Panc1 (cell line): ENCODE results near the gene LAP3. TPM values are rescaled to one million over a fixed set of nuclear protein-coding genes. Genes with fewer than 3 reads are reported as not detected.
A peak's percentile ranks its signal among the peaks of the same experiment; 100 is the strongest.

ENCODE experiments used
- ATAC-seq: fragments of 200-7000 bp; cut with Tn5 transposase; 2 replicates; pipeline ENCODE4 v1.9.1; 2020; ENCODE audit warnings: mild to moderate bottlenecking, moderate library complexity
- BruUV-seq: library from RNA; stranded (reverse); fragments of 400-500 nt; replicated peaks from 2 replicates; lab custom pipeline; 2021; lab: Mats Ljungman, UMichigan
- CTCF ChIA-PET: fragments of 300-600 bp; sonication (Branson Sonifier 250); formaldehyde crosslinking; loops from one replicate; lab custom pipeline; 2022; ENCODE audit warnings: antibody characterized with exemption; lab: Charles Lee
- POLR2A ChIA-PET: fragments of 300-600 bp; sonication (Branson Sonifier 250); formaldehyde crosslinking; loops from one replicate; lab custom pipeline; 2022; ENCODE audit warnings: antibody characterized with exemption; lab: Charles Lee
- DNase-seq: peaks from one replicate; pipeline ENCODE4 v3.0.0-alpha.2; 2010; ENCODE audit warnings: low read depth, low spot score
- H3K27ac ChIP-seq: 2 replicates; pipeline ENCODE4 v1.5.1; 2011; ENCODE audit warnings: mild to moderate bottlenecking, low read length, inconsistent platforms
- H3K27me3 ChIP-seq: fragments of 200-500 bp; sonication (Bioruptor generic); 2 replicates; pipeline ENCODE4 v1.6.0; 2014; ENCODE audit warnings: low read length, inconsistent platforms; ENCODE audit not compliant: control insufficient read depth, insufficient read depth
- H3K36me3 ChIP-seq: fragments of 200-500 bp; sonication (Bioruptor generic); 2 replicates; pipeline ENCODE4 v1.5.1; 2014; ENCODE audit warnings: inconsistent platforms, mild to moderate bottlenecking, low read length, moderate library complexity; ENCODE audit not compliant: control insufficient read depth, insufficient read depth
- H3K4me1 ChIP-seq: 2 replicates; pipeline ENCODE4 v1.5.1; 2011; ENCODE audit warnings: inconsistent platforms, mild to moderate bottlenecking, low read length, moderate library complexity; ENCODE audit not compliant: control insufficient read depth, insufficient read depth
- H3K4me3 ChIP-seq, 2 experiments: 2 replicates each; pipeline ENCODE4 v1.5.1; 2011 to 2012; ENCODE audit warnings: low read depth in 2 of 2, low read length in 2 of 2, mild to moderate bottlenecking in 2 of 2, inconsistent platforms in 1 of 2, moderate library complexity in 1 of 2
- H3K9me3 ChIP-seq: fragments of 200-500 bp; sonication (Bioruptor generic); 2 replicates; pipeline ENCODE4 v1.5.1; 2014; ENCODE audit warnings: low read depth, mild to moderate bottlenecking, inconsistent platforms, low read length, moderate library complexity; ENCODE audit not compliant: control insufficient read depth, insufficient read depth
- CTCF ChIP-seq: fragments of 450-650 bp; IDR thresholded peaks from 2 replicates; pipeline ENCODE4 v1.5.1; 2017; ENCODE audit warnings: mild to moderate bottlenecking
- POLR2AphosphoS5 ChIP-seq: IDR thresholded peaks from 2 replicates; pipeline ENCODE4 v1.6.1; 2012; ENCODE audit warnings: mild to moderate bottlenecking, low read depth, low read length, moderate library complexity
- REST ChIP-seq, 2 experiments: IDR thresholded peaks; 2 replicates each; pipeline ENCODE4 v1.6.1; 2011 to 2012; ENCODE audit warnings: low read depth in 2 of 2, control low read depth in 1 of 2, low read length in 1 of 2, mild to moderate bottlenecking in 1 of 2, moderate library complexity in 1 of 2; ENCODE audit not compliant: insufficient read depth in 1 of 2
- SIN3A ChIP-seq: IDR thresholded peaks from 2 replicates; pipeline ENCODE4 v1.6.1; 2012; ENCODE audit warnings: low read depth, mild to moderate bottlenecking, low read length, moderate library complexity, borderline replicate concordance; ENCODE audit not compliant: insufficient read depth
- TCF7L2 ChIP-seq: IDR thresholded peaks from 2 replicates; pipeline ENCODE4 v1.6.1; 2011; ENCODE audit warnings: mild to moderate bottlenecking, low read depth, low read length, inconsistent platforms
- in situ Hi-C: cut with HindIII; loops from 2 replicates; pipeline ENCODE4 v1.10.0; 2016; ENCODE audit warnings: low sequenced_read_pairs, low pct_unique_long_range_greater_than_20kb
- intact Hi-C: fragments of 100-400 bp; cut with micrococcal nuclease; formaldehyde crosslinking; loops from one replicate; pipeline ENCODE4 v1.10.0; 2022; ENCODE audit not compliant: unreplicated experiment
- total RNA-seq: library from RNA; stranded (reverse); gene quantifications from one replicate; pipeline ENCODE4 v1.2.1, GENCODE V29; 2021; ENCODE audit not compliant: unreplicated experiment

LAP3 gene
- total RNA-seq, 1 experiment from 2014 or later, result 51.4 TPM

GRCh38 chr4:17577665-17578481 is 875 bp downstream of the LAP3 start:
- ATAC-seq (peak; percentile 25), DNase-seq (no peak)
- BruUV-seq, result no TSS peak
- POLR2A ChIA-PET, result no interaction called here
- intact Hi-C loops (no loop called here), in situ Hi-C loops (no loop called here)
- no peaks in the 10 kb centered on the region for H3K9me3 ChIP-seq
- peaks cover 5% of the 10 kb centered on the region for H3K4me1 ChIP-seq
- no peak for TF ChIP-seq POLR2AphosphoS5
- no peak for TF ChIP-seq TCF7L2
- no peak for TF ChIP-seq CTCF
- TF ChIP-seq REST (IDR thresholded peaks at IDR 0.05; ENCODE audit: insufficient read depth in 1 of 2, low read depth in 2 of 2, low read length in 1 of 2), result no peak
- no peak for TF ChIP-seq SIN3A
- H3K4me3 ChIP-seq, result peak overlapping the region; percentile 78 to 81
- H3K36me3 ChIP-seq, result peaks cover 8% of the 10 kb centered on the region
- peak overlapping the region; percentile 87 for H3K27ac ChIP-seq
- H3K27me3 ChIP-seq, result no peaks in the 10 kb centered on the region
- CTCF ChIA-PET, result no interaction called here

- TF ChIP-seq TCF7L2, result no peak
- no peak for TF ChIP-seq SIN3A
- no peak for TF ChIP-seq POLR2AphosphoS5
- TF ChIP-seq CTCF, result no peak
- TF ChIP-seq REST (IDR thresholded peaks at IDR 0.05; ENCODE audit: insufficient read depth in 1 of 2, low read depth in 2 of 2, low read length in 1 of 2), result no peak
- peak overlapping the region; percentile 78 to 81 for H3K4me3 ChIP-seq
- H3K27ac ChIP-seq, result peak overlapping the region; percentile 87
- ChIA-PET CTCF (no interaction called here), POLR2A (no interaction called here)
- BruUV-seq, result no TSS peak
- in situ Hi-C loops (no loop called here), intact Hi-C loops (no loop called here)
- H3K36me3 ChIP-seq, result peaks cover 11% of the 10 kb centered on the region
- H3K9me3 ChIP-seq, result no peaks in the 10 kb centered on the region
- ATAC-seq (no peak), DNase-seq (no peak)
- H3K4me1 ChIP-seq, result peaks cover 5% of the 10 kb centered on the region
- H3K27me3 ChIP-seq, result no peaks in the 10 kb centered on the region
These were observed 1.5 kb downstream of the LAP3 start for GRCh38 chr4:17578482-17578891.
